Liver (tissue), 9 donors: ENCODE measurements around the gene ULK1. TPM values are rescaled to one million over a fixed set of nuclear protein-coding genes. Genes with fewer than 3 reads are reported as not detected.

ENCODE experiments used
- DNase-seq: peaks from one replicate; pipeline ENCODE4 v3.0.0-alpha.2; 2017; ENCODE audit warnings: low spot score
- H3K27ac ChIP-seq, 2 donors: one replicate each; pipeline ENCODE4 v1.7.0; 2013; ENCODE audit warnings: inconsistent platforms in 2 of 2, low read length in 2 of 2, control low read depth in 1 of 2, low read depth in 1 of 2, mild to moderate bottlenecking in 1 of 2
- H3K27me3 ChIP-seq, 4 donors: one replicate each; pipeline versions ENCODE4 v1.6.1 to v1.7.0; 2013; ENCODE audit warnings: low read length in 3 of 4, inconsistent platforms in 1 of 4, mild to moderate bottlenecking in 1 of 4, moderate library complexity in 1 of 4; ENCODE audit not compliant: control insufficient read depth in 4 of 4, insufficient read depth in 4 of 4
- H3K36me3 ChIP-seq, 4 donors: one replicate each; pipeline versions ENCODE4 v1.6.1 to v1.7.0; 2013; ENCODE audit warnings: low read length in 3 of 4, mild to moderate bottlenecking in 3 of 4, low read depth in 1 of 4, moderate library complexity in 1 of 4; ENCODE audit not compliant: control insufficient read depth in 4 of 4, insufficient read depth in 3 of 4
- H3K4me1 ChIP-seq, 4 donors: one replicate each; pipeline versions ENCODE4 v1.6.1 to v1.7.0; 2013; ENCODE audit warnings: low read length in 3 of 4, mild to moderate bottlenecking in 3 of 4, moderate library complexity in 1 of 4; ENCODE audit not compliant: control insufficient read depth in 4 of 4, insufficient read depth in 4 of 4
- H3K4me3 ChIP-seq, 3 donors: one replicate each; pipeline versions ENCODE4 v1.6.1 to v1.7.0; 2013; ENCODE audit warnings: low read length in 3 of 3, control low read depth in 1 of 3, low read depth in 1 of 3, mild to moderate bottlenecking in 1 of 3
- H3K9ac ChIP-seq, 2 donors: one replicate each; pipeline ENCODE4 v1.7.0; 2013; ENCODE audit warnings: low read length in 2 of 2, mild to moderate bottlenecking in 2 of 2, moderate library complexity in 2 of 2, control low read depth in 1 of 2, low read depth in 1 of 2
- H3K9me3 ChIP-seq, 4 donors: one replicate each; pipeline versions ENCODE4 v1.6.1 to v1.7.0; 2013; ENCODE audit warnings: low read length in 3 of 4; ENCODE audit not compliant: control insufficient read depth in 4 of 4
- EGR1 ChIP-seq, 2 donors: IDR thresholded peaks; 2 replicates each; pipeline ENCODE4 v1.6.1; 2016 to 2018; ENCODE audit warnings: antibody characterized with exemption in 2 of 2, low read depth in 2 of 2
- FOXA1 ChIP-seq: IDR thresholded peaks from 2 replicates; pipeline ENCODE4 v1.6.1; 2016; ENCODE audit warnings: antibody characterized with exemption
- FOXA2 ChIP-seq: IDR thresholded peaks from 2 replicates; pipeline ENCODE4 v1.6.1; 2016; ENCODE audit warnings: antibody characterized with exemption
- GABPA ChIP-seq, 2 donors: IDR thresholded peaks in 1 of 2; conservative IDR thresholded peaks in 1 of 2; 2 replicates each; pipeline ENCODE4 v1.6.1; 2016; ENCODE audit warnings: antibody characterized with exemption in 2 of 2, mild to moderate bottlenecking in 1 of 2, moderate library complexity in 1 of 2
- HNF4A ChIP-seq, 2 donors: conservative IDR thresholded peaks; 2 replicates each; pipeline ENCODE4 v1.6.1; 2016; ENCODE audit warnings: antibody characterized with exemption in 2 of 2, mild to moderate bottlenecking in 2 of 2
- HNF4G ChIP-seq: IDR thresholded peaks from 2 replicates; pipeline ENCODE4 v1.6.1; 2016; ENCODE audit warnings: antibody characterized with exemption
- JUND ChIP-seq, 2 donors: IDR thresholded peaks; 2 replicates each; pipeline ENCODE4 v1.6.1; 2016; ENCODE audit warnings: antibody characterized with exemption in 2 of 2
- NR2F2 ChIP-seq: IDR thresholded peaks from 2 replicates; pipeline ENCODE4 v1.6.1; 2016; ENCODE audit warnings: antibody characterized with exemption
- RAD21 ChIP-seq, 2 donors: IDR thresholded peaks; 2 replicates each; pipeline ENCODE4 v1.6.1; 2016; ENCODE audit warnings: antibody characterized with exemption in 2 of 2, mild to moderate bottlenecking in 2 of 2
- RXRA ChIP-seq, 2 donors: IDR thresholded peaks; 2 replicates each; pipeline ENCODE4 v1.6.1; 2017 to 2018; ENCODE audit warnings: antibody characterized with exemption in 2 of 2, mild to moderate bottlenecking in 1 of 2
- SP1 ChIP-seq: IDR thresholded peaks from 2 replicates; pipeline ENCODE4 v1.6.1; 2018; ENCODE audit warnings: antibody characterized with exemption, mild to moderate bottlenecking
- TAF1 ChIP-seq: conservative IDR thresholded peaks from 2 replicates; pipeline ENCODE4 v1.6.1; 2016; ENCODE audit warnings: antibody characterized with exemption, mild to moderate bottlenecking
- YY1 ChIP-seq: IDR thresholded peaks from 2 replicates; pipeline ENCODE4 v1.6.1; 2016; ENCODE audit warnings: antibody characterized with exemption, mild to moderate bottlenecking
- WGBS: extraction: QIAGEN DNeasy Blood & Tissue Kit; methylation state at CpG from one replicate; pipeline ENCODE4 v1.1.7; 2013; 5-methylcytosine and 5-hydroxymethylcytosine counted together
- polyA plus RNA-seq, 2 donors: library from polyadenylated mRNA; stranded (reverse) in 1 of 2; unstranded in 1 of 2; fragments of 200-250 nt in 1 of 2; fragments of >200 nt in 1 of 2; fragmentation: Nextera tagmentation in 1 of 2; extraction: Ambion mirVana in 1 of 2; gene quantifications; one replicate each; pipeline versions ENCODE4 v1.2.1 to v1.2.3, GENCODE V29; 2013 to 2015
- total RNA-seq, 2 donors: library from RNA; depleted of rRNA; stranded (reverse); fragments of >200 nt; gene quantifications; one replicate each; pipeline ENCODE4 v1.2.3, GENCODE V29; 2014
- TF ChIP-seq, protein P1 (sequence below): fragments of 150-350 bp; IDR thresholded peaks from 2 replicates; pipeline ENCODE4 v1.5.1; 2017; ENCODE audit warnings: improper control_type of control experiment, low read depth, low read length; ENCODE audit not compliant: missing input control
- TF ChIP-seq, protein P2 (sequence below): IDR thresholded peaks from 2 replicates; pipeline ENCODE4 v1.6.1; 2016; ENCODE audit warnings: antibody characterized with exemption, mild to moderate bottlenecking
- TF ChIP-seq, protein P3 (sequence below): IDR thresholded peaks from 2 replicates; pipeline ENCODE4 v1.6.1; 2016; ENCODE audit warnings: antibody characterized with exemption
- TF ChIP-seq, protein P4 (sequence below): IDR thresholded peaks from 2 replicates; pipeline ENCODE4 v1.6.1; 2016; ENCODE audit warnings: antibody characterized with exemption
- TF ChIP-seq, protein P5 (sequence below): IDR thresholded peaks from 2 replicates; pipeline ENCODE4 v1.6.1; 2016; ENCODE audit warnings: antibody characterized with exemption
- donor health status: healthy.
- donor health status: healthy.
- donor health status: healthy.
- donor health status: healthy.
- donor health status: healthy.

ULK1 gene
- total and polyA plus RNA-seq, 4 donors, result 12.5 to 41.7 (median 15.1) TPM

DNA sequence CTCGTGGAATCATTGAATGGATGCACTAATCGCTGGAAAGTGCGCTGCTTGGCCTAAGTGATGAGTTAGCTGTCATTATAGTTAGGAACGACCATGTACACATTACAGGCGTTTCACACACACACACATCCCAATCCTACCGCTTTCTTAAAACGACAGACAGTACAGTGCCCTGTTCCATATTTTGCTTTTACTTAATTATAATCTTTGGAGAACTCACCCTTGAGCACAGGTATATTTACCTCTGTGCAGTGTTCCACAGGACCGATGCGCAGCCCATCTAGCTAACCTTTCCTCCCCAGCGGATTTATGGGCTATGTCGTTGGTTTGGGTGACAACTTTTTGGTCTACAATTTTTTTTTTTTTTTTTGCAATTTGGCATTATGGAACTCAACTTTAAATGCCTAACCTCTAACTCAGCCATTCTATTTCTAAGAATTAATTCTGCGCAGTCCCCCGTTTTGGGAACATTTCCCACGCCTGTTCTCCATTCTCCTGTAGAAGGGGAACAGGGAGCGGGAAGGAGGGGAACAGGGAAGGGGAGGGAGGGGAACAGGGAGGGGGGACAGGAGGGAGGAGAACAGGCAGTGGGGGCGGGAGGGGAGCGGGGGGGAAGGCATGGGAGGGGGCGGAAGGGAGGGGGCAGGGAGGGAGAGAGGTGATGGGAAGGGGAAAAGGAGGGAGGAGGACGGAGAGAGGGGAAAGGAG is 663 bp upstream of the ULK1 start:
- Histone ChIP-seq H3K9ac (no peak overlapping the region), H3K27ac (no peak overlapping the region), H3K27me3 (no peaks in the 10 kb centered on the region), H3K4me3 (peak overlapping the region in 1 of 3 donors; percentile 94), H3K36me3 (peaks cover 0 to 3% (median 0%) of the 10 kb centered on the region in 4 donors), H3K9me3 (no peaks in the 10 kb centered on the region), H3K4me1 (peaks cover 1 to 21% (median 13%) of the 10 kb centered on the region in 4 donors)
- 60% methylated on average over 18 of the region's 19 CpGs for WGBS
- no peak for TF ChIP-seq FOXA1
- TF ChIP-seq, protein P1, sequence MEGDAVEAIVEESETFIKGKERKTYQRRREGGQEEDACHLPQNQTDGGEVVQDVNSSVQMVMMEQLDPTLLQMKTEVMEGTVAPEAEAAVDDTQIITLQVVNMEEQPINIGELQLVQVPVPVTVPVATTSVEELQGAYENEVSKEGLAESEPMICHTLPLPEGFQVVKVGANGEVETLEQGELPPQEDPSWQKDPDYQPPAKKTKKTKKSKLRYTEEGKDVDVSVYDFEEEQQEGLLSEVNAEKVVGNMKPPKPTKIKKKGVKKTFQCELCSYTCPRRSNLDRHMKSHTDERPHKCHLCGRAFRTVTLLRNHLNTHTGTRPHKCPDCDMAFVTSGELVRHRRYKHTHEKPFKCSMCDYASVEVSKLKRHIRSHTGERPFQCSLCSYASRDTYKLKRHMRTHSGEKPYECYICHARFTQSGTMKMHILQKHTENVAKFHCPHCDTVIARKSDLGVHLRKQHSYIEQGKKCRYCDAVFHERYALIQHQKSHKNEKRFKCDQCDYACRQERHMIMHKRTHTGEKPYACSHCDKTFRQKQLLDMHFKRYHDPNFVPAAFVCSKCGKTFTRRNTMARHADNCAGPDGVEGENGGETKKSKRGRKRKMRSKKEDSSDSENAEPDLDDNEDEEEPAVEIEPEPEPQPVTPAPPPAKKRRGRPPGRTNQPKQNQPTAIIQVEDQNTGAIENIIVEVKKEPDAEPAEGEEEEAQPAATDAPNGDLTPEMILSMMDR, result no peak
- no peak for DNase-seq

DNA sequence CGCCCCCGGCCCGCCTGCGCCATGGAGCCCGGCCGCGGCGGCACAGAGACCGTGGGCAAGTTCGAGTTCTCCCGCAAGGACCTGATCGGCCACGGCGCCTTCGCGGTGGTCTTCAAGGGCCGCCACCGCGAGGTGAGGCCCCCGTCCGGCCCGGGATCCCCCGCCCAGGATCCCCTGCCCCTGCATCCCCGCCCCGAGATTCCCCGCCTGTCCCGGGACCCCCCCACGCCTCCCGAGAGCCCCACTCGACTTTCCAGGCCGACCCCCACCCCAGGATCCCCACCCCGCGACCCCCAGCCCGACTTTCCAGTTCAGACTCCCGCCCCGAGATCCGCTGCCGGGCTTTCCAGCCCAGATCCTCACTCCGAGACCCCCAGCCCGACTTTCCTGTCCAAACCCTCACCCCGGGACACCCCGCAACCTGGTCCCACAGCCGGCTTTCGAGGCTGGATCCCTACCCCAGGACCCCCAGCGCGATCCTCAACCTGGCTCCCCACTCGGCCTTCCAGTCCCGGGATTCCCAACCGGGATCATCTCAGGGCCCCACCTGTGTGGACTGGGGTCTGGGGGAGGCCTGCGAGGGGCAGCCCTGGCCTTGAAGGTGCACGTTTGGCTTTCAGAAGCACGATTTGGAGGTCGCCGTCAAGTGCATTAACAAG is 688 bp downstream of the ULK1 start:
- Histone ChIP-seq H3K27me3 (no peaks in the 10 kb centered on the region), H3K9ac (peak overlapping the region; percentile 86 to 100), H3K9me3 (no peaks in the 10 kb centered on the region), H3K4me3 (peak overlapping the region; percentile 86 to 94 (median 87)), H3K36me3 (peaks cover 0 to 3% (median 0%) of the 10 kb centered on the region in 4 donors), H3K4me1 (peaks cover 5 to 21% (median 13%) of the 10 kb centered on the region in 4 donors), H3K27ac (peak overlapping the region; percentile 95 to 98)
- WGBS, result 3% methylated on average over 54 of the region's 54 CpGs
- TF ChIP-seq, protein P2, sequence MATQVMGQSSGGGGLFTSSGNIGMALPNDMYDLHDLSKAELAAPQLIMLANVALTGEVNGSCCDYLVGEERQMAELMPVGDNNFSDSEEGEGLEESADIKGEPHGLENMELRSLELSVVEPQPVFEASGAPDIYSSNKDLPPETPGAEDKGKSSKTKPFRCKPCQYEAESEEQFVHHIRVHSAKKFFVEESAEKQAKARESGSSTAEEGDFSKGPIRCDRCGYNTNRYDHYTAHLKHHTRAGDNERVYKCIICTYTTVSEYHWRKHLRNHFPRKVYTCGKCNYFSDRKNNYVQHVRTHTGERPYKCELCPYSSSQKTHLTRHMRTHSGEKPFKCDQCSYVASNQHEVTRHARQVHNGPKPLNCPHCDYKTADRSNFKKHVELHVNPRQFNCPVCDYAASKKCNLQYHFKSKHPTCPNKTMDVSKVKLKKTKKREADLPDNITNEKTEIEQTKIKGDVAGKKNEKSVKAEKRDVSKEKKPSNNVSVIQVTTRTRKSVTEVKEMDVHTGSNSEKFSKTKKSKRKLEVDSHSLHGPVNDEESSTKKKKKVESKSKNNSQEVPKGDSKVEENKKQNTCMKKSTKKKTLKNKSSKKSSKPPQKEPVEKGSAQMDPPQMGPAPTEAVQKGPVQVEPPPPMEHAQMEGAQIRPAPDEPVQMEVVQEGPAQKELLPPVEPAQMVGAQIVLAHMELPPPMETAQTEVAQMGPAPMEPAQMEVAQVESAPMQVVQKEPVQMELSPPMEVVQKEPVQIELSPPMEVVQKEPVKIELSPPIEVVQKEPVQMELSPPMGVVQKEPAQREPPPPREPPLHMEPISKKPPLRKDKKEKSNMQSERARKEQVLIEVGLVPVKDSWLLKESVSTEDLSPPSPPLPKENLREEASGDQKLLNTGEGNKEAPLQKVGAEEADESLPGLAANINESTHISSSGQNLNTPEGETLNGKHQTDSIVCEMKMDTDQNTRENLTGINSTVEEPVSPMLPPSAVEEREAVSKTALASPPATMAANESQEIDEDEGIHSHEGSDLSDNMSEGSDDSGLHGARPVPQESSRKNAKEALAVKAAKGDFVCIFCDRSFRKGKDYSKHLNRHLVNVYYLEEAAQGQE, result no peak
- no peak for TF ChIP-seq JUND (IDR thresholded peaks at IDR 0.05)
- TF ChIP-seq SP1, result no peak
- TF ChIP-seq RXRA (IDR thresholded peaks at IDR 0.05), result no peak
- TF ChIP-seq RAD21 (IDR thresholded peaks at IDR 0.05), result no peak
- TF ChIP-seq HNF4A (conservative IDR thresholded peaks at IDR 0.05), result no peak
- TF ChIP-seq GABPA (IDR thresholded peaks at IDR 0.05 in 1 of 2, conservative IDR thresholded peaks at IDR 0.05 in 1 of 2), result no peak
- TF ChIP-seq NR2F2, result no peak
- TF ChIP-seq, protein P1, result no peak
- TF ChIP-seq, protein P3, sequence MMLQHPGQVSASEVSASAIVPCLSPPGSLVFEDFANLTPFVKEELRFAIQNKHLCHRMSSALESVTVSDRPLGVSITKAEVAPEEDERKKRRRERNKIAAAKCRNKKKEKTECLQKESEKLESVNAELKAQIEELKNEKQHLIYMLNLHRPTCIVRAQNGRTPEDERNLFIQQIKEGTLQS, result no peak
- no peak for TF ChIP-seq TAF1
- TF ChIP-seq EGR1 (IDR thresholded peaks at IDR 0.05; ENCODE audit: low read depth in 2 of 2), result no peak
- TF ChIP-seq YY1, result no peak
- TF ChIP-seq HNF4G, result no peak
- TF ChIP-seq, protein P4, sequence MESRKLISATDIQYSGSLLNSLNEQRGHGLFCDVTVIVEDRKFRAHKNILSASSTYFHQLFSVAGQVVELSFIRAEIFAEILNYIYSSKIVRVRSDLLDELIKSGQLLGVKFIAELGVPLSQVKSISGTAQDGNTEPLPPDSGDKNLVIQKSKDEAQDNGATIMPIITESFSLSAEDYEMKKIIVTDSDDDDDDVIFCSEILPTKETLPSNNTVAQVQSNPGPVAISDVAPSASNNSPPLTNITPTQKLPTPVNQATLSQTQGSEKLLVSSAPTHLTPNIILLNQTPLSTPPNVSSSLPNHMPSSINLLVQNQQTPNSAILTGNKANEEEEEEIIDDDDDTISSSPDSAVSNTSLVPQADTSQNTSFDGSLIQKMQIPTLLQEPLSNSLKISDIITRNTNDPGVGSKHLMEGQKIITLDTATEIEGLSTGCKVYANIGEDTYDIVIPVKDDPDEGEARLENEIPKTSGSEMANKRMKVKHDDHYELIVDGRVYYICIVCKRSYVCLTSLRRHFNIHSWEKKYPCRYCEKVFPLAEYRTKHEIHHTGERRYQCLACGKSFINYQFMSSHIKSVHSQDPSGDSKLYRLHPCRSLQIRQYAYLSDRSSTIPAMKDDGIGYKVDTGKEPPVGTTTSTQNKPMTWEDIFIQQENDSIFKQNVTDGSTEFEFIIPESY, result no peak
- TF ChIP-seq, protein P5, sequence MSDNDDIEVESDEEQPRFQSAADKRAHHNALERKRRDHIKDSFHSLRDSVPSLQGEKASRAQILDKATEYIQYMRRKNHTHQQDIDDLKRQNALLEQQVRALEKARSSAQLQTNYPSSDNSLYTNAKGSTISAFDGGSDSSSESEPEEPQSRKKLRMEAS, result no peak
- TF ChIP-seq FOXA2, result no peak
- no peak for TF ChIP-seq FOXA1
- DNase-seq, result peak; percentile 59
